ENCODE results near the gene LRRN1.

LRRN1 gene

GRCh38 chr3:3783210-3783609 is 16.0 kb upstream of the LRRN1 start:
- POLR2A ChIA-PET, result no interaction called here
- CTCF ChIA-PET, result interaction anchor here (1.7 kb wide), 1 partner anchor 23 kb away, joined by 3 read pairs; no protein-coding TSS in a partner anchor
- TF ChIP-seq, protein P1, sequence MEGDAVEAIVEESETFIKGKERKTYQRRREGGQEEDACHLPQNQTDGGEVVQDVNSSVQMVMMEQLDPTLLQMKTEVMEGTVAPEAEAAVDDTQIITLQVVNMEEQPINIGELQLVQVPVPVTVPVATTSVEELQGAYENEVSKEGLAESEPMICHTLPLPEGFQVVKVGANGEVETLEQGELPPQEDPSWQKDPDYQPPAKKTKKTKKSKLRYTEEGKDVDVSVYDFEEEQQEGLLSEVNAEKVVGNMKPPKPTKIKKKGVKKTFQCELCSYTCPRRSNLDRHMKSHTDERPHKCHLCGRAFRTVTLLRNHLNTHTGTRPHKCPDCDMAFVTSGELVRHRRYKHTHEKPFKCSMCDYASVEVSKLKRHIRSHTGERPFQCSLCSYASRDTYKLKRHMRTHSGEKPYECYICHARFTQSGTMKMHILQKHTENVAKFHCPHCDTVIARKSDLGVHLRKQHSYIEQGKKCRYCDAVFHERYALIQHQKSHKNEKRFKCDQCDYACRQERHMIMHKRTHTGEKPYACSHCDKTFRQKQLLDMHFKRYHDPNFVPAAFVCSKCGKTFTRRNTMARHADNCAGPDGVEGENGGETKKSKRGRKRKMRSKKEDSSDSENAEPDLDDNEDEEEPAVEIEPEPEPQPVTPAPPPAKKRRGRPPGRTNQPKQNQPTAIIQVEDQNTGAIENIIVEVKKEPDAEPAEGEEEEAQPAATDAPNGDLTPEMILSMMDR (IDR thresholded peaks at IDR 0.05; ENCODE audit: control extremely low read depth, extremely low read depth, low read depth, missing control alignments), result no peak
- DNase-seq (ENCODE audit: extremely low spot score), result no peak

GRCh38 chr3:3783696-3784095 is 15.5 kb upstream of the LRRN1 start:
- ChIA-PET POLR2A (no interaction called here), CTCF (interaction anchor here (1.7 kb wide), 1 partner anchor 23 kb away, joined by 3 read pairs; no protein-coding TSS in a partner anchor)
- TF ChIP-seq, protein P1 (IDR thresholded peaks at IDR 0.05; ENCODE audit: control extremely low read depth, extremely low read depth, low read depth, missing control alignments), result no peak
- no peak for DNase-seq (ENCODE audit: extremely low spot score)

DNA sequence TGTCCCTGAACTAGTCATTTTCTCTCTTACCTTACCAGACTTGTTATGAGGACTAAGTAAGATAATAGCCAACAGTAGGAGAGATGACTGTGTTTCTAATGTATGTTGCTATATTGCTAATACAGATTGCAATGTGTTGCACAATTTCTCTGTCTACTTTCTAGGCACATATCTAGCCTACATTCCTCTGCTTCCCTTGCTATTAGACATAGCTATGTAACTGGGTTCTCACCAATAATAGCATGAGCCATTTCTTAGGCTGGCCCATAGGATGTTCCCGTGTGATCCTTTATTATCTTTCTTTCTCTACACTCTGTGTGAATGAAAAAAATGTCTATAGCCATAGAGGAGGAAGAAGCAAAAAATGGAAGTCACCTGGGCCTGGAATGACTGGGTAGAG is 6.8 kb upstream of the LRRN1 start:
- POLR2A ChIA-PET, result no interaction called here
- no peak for DNase-seq (ENCODE audit: extremely low spot score)

GRCh38 chr3:3798631-3799113 is 559 bp upstream of the LRRN1 start:
- TF ChIP-seq, protein P1 (IDR thresholded peaks at IDR 0.05; ENCODE audit: control extremely low read depth, extremely low read depth, low read depth, missing control alignments), result no peak
- peak; percentile 15 for DNase-seq (ENCODE audit: extremely low spot score)
- ChIA-PET POLR2A (no interaction called here), CTCF (no interaction called here)

More for the DNA sequence above, 6.8 kb upstream of the LRRN1 start:
- TF ChIP-seq, protein P1 (IDR thresholded peaks at IDR 0.05; ENCODE audit: control extremely low read depth, extremely low read depth, low read depth, missing control alignments), result no peak
- CTCF ChIA-PET, result no interaction called here

- CTCF ChIA-PET, result interaction anchor here (1.5 kb wide), 1 partner anchor 12 kb away, joined by 3 read pairs; no protein-coding TSS in a partner anchor
- POLR2A ChIA-PET, result no interaction called here
- DNase-seq (ENCODE audit: extremely low spot score), result peak; percentile 14
Measured at GRCh38 chr3:3800080-3800455, 837 bp downstream of the LRRN1 start.

GRCh38 chr3:3800685-3801493 is 1.7 kb downstream of the LRRN1 start:
- TF ChIP-seq, protein P1 (IDR thresholded peaks at IDR 0.05; ENCODE audit: control extremely low read depth, extremely low read depth, low read depth, missing control alignments), result no peak
- peak; percentile 7 for DNase-seq (ENCODE audit: extremely low spot score)
- CTCF ChIA-PET, result interaction anchor here (1.2 to 1.7 kb wide), 4 partner anchors 9 to 41 kb away, joined by 3 to 4 read pairs (median 3); no protein-coding TSS in a partner anchor
- POLR2A ChIA-PET, result no interaction called here

More at GRCh38 chr3:3800080-3800455, 837 bp downstream of the LRRN1 start:
- TF ChIP-seq, protein P1 (IDR thresholded peaks at IDR 0.05; ENCODE audit: control extremely low read depth, extremely low read depth, low read depth, missing control alignments), result no peak

Measured in GM10248 (cell line).